ENCODE results near the gene RAB20. TPM values are rescaled to one million over a fixed set of nuclear protein-coding genes. Genes with fewer than 3 reads are reported as not detected.

RAB20 gene
- total and polyA plus RNA-seq, 9 of the 15 experiments (the other 6 are each of a cell fraction or from before 2014, with no cell fraction given), result 0.62 to 9.2 (median 5.4) TPM

GRCh38 chr13:110511509-110512181 is 49.9 kb downstream of the RAB20 start (continued):
- no peak for TF ChIP-seq ZNF740 (CRISPR knock-in tag; IDR thresholded peaks at IDR 0.05)
- no peak for TF ChIP-seq ZNF740 (tag; IDR thresholded peaks at IDR 0.05)
- no peak for TF ChIP-seq GTF2B (IDR thresholded peaks at IDR 0.05; ENCODE audit: extremely low read depth, insufficient read length)
- TF ChIP-seq ZBTB33 (CRISPR knock-in tag; IDR thresholded peaks at IDR 0.05), result peak; percentile 95
- no peak for TF ChIP-seq ZNF766 (CRISPR knock-in tag; conservative IDR thresholded peaks at IDR 0.05)
- no peak for TF ChIP-seq CBX1 (IDR thresholded peaks at IDR 0.05; ENCODE audit: low read depth)
- no peak for TF ChIP-seq RREB1 (CRISPR knock-in tag; IDR thresholded peaks at IDR 0.05)
- no peak for TF ChIP-seq XRCC3 (IDR thresholded peaks at IDR 0.05)
- no peak for TF ChIP-seq ZNF316 (IDR thresholded peaks at IDR 0.05)
- no peak for TF ChIP-seq SMAD2 (IDR thresholded peaks at IDR 0.05; ENCODE audit: low read depth, low read length)
- TF ChIP-seq PCBP2 (IDR thresholded peaks at IDR 0.05; ENCODE audit: low read depth, low read length, poor library complexity, severe bottlenecking), result no peak
- no peak for TF ChIP-seq HNRNPK (IDR thresholded peaks at IDR 0.05; ENCODE audit: low read depth, low read length, poor library complexity, severe bottlenecking)
- no peak for TF ChIP-seq KDM4B (IDR thresholded peaks at IDR 0.05; ENCODE audit: borderline replicate concordance in 2 of 2, low read depth in 1 of 2)
- peak; percentile 35; the same call in 1 of the 2 replicates for TF ChIP-seq CBFA2T2 (conservative IDR thresholded peaks at IDR 0.05)
- TF ChIP-seq MBD1 (CRISPR knock-in tag; IDR thresholded peaks at IDR 0.05), result 0 out of 2 replicates have a peak, but pooled peaks have one; percentile 60
